Anterior cingulate cortex (tissue), 58 donors: ENCODE results near the gene LMAN1L.

ENCODE experiments used
- DNase-seq, 58 donors: peaks; one replicate each; lab custom pipeline; 2025; lab: John Stamatoyannopoulos, UW

LMAN1L gene

DNA sequence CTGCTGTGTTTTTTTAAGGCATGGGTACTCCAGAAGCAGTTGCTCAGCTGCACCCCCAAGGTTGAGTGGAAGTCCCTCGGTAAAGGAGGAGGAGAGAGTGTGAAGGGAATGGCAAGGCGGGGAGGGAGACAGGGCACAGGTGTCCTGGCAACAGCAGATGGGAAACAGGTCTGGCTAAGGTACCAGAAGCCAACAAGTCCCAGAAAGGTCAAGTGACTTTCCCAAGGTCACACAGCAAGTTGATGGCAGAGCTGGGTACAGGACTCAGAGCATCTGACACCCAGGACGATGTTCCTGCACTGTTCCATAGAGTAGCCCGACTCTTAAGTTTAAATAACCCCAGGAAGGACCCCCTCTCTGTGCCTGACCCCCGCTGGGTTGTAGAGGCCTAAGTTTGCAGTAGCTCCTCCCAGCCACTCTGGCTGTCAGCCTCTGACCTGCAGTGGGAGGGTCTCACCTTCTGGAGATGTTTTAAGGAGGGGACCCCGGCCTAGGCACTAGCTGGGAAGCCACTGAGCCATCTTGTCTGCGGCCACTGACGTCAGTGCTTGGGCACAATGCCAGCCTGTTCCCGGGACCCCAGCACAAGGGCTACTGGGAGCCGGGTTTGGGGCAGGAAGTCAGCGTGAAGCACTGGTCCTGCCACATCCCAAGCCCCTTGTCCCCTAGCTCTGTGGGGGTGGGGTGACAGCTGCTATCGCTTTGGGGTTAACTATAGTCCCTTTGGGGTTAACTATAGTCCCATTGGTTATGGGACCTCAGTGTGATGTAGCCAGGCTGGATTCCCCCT, 20.2 kb upstream of the LMAN1L start:
- DNase-seq: peak in 1 of 58 donors; percentile 61

DNA sequence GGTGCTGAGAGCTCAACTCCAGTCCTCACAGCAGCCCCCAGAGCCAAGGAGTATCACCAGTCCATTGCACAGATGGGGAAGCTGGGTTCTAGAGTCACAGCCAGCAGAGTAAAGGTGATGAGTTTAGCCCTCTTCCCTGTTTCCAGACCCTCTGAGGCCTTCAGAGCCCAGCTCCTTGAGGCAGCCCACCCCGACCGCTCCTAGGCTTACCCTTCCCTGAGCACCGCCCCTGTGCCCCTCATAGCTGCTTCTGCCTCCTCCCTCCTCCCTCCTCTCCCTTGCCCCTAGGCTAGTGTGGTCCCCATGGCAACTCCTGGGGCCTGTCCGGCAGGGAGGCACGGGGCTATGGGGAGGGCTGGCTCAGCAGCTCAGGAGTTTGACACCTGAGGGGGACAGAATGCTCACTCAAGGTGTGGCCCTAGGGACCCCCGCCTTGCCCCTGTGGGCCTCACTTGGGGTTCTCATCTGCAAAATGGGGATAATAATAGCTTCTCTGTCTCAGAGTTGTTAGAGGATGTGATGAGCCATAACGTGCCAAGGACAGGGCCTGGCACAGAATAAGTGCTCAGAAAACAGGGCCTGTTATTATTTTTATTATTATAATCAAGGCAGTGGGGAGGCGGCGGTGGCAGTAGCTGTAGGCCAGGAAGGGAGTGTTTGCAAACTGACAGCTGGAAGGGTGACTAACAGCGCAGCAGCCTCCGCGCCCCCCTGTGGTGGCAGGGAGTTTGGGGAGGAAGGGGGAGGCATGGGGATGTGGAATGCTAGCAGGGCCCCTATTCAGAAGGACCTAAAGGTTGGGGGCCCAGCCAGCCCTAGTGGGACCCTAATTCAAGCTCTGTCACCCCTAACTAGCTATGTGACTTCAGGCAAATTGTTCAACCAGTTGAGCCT, 19.3 kb upstream of the LMAN1L start:
- DNase-seq: peak in 1 of 58 donors; percentile 23

DNA sequence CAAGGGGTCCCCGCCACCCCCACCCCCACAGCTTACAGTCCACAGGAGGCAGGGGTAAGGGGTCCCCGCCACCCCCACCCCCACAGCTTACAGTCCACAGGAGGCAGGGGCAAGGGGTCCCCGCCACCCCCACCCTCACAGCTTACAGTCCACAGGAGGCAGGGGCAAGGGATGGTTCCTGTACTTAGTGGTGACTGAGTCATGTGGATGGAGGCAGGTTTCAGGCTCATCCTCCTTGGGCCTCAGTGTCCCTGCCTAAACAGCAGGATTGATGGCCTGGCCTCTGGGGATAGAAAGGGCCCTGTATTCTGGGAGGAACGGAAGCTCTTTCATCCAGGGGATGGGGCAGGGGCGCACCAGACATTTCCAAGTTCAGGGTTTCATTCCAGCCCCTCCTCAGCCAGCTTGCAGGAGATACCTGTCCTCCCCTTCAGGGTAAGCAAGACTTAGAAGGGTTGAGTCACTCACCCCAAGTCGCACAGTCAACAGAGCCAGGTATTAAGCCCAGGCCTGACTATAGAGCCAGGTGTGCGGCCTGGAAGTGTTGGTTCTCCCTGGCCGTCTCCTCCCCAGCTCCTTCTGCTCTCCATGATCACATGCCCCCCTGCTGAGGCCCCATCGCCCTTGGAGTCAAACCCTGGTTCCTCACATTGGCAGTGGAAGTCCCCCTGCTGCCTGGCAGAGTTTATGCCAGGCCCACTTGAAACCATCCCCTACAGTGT, 18.2 kb upstream of the LMAN1L start:
- DNase-seq: no peak

DNA sequence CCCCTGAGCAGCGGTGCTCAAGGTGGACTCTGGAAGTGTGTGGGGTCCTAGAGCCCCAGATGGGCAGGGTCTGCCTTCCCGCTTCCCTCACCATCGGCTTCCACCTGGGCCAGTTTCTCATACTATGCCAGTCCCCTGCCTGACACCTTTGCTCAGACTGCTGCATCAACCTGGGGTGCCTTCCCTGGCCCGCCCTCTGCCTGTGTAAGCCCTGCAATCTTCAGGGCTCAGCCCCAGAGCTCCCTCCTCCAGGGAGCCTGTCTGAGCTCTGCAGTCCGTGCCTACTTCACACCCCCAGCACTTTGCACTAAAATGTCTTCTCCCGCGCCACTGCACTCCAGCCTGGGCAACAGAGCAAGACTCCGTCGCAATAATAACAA, 17.7 kb upstream of the LMAN1L start:
- no peak for DNase-seq

DNA sequence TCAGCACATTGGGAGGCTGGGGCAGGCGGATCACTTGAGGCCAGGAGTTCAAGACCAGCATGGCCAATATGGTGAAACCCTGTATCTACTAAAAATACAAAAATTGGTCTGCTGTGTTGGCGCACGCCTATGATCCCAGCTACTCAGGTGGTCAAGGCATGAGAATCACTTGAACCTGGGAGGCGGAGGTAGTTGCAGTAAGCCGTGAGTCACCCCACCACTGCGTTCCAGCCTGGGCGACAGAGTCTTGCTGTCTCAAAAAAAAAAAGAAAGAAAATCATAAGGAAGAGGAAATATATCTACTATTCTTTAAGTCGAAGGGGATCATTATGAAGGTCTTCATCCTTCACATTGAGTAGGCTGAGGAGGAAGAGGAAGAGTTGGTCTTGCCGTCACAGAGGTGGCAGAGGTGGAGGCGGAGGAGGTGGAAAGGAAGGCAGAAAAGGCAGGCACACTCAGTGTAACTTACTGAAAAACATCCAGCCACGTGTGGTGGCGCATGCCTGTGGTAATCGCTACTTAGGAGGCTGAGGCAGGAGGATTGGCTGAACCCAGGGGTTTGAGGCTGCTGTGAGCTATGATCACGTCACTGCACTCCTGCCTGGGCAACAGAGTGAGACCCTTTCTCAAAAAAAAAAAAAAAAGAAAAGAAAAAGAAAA, 16.5 kb upstream of the LMAN1L start:
- no peak for DNase-seq

DNA sequence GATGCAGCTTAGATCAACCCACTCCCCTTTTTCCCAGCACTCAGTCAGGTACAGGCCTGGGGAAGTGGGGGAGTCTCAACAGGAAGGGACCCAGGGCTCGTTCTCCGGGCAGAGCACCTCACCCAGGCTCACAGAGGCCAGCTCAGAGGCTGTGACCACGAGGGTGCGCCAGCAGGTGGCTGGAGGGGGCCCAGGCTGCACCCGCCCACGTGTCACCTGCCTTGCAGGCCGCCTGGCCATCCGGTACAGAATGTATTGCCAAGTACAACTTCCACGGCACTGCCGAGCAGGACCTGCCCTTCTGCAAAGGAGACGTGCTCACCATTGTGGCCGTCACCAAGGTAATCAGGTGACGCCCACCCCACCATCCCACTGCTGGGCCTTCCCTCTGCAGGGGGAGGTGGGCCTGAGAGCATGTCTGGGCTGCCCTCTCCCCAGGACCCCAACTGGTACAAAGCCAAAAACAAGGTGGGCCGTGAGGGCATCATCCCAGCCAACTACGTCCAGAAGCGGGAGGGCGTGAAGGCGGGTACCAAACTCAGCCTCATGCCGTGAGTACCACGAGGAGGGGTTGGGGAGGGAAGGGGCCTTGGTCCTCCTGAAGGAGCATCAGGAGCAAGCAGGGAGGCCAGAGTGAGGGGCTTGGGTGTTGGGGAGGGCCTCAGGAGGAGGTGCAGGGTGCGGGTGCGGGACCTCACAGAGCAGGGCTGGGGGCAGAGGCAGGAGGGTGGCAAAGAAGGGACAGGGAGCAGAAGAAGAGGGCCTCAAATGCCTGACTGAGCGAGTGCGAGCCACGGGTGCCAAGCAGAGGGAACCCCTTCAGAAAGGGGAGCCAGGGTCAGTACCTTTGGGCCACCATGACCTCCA, 14.0 kb upstream of the LMAN1L start:
- no peak for DNase-seq

DNA sequence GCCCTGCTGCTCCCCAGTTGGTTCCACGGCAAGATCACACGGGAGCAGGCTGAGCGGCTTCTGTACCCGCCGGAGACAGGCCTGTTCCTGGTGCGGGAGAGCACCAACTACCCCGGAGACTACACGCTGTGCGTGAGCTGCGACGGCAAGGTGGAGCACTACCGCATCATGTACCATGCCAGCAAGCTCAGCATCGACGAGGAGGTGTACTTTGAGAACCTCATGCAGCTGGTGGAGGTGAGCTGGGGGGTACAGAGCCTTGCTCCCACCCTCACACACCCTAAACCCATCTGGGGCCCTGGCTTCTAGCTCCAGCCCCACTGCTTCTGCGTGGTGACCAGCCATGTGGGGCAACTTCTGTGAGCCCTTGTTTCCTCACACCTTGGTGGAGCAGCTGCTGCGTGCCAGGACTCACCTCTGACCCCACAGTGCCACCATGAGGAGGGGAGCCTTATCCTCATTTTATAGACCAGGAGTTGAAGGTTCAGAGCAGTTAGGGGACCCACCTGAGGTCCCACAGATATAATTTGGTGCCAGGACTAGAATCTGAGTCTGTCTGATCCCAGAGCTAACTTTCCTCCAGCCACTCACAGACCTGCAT, 13.3 kb upstream of the LMAN1L start:
- DNase-seq: no peak

DNA sequence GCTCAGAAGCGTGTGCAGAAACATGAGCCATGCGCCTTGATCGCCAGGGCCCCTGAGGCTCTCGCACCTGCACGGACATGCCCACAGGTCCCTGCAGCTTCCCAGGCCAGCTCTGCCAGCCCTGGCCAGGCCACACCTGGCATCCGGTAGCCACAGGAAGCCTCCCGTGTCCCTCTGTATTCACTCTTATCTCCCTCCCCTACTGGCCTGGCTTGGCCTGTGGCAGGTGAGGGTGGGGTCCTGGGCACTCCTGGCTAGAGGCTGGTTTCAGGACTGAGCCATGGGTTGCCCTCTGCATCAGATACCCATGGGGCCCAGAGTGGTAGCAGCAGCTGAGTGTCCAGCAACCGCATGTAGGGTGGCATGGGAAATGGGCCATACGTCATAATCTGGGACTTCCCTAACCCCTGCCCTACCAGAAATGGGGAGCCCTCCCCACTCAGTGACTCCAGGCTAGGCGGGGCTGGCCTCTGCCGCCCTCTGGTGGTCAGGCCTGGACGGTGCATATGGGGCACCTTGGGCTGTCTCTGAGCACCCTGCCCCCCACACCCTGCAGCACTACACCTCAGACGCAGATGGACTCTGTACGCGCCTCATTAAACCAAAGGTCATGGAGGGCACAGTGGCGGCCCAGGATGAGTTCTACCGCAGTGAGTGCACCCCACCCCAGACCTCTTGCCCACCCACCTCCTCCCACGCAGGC, 12.6 kb upstream of the LMAN1L start:
- DNase-seq: peak in 52 of 58 donors; percentile 8 to 76 (median 46)

DNA sequence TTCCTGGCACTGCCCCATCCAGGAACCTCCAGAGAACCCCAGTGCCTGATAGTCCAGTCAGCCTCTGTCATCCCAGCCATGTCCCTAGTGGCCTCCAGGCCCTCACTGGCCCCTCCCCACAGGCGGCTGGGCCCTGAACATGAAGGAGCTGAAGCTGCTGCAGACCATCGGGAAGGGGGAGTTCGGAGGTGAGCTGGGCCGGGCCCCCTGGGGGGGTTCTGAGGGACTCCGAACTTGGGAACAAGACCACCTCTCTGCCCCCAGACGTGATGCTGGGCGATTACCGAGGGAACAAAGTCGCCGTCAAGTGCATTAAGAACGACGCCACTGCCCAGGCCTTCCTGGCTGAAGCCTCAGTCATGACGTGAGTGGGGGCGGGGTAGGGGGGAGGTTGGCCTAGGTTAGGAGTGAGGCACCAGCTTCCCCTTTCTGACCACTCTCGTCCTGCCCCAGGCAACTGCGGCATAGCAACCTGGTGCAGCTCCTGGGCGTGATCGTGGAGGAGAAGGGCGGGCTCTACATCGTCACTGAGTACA, 12.0 kb upstream of the LMAN1L start:
- DNase-seq: peak in 1 of 58 donors; percentile 16

DNA sequence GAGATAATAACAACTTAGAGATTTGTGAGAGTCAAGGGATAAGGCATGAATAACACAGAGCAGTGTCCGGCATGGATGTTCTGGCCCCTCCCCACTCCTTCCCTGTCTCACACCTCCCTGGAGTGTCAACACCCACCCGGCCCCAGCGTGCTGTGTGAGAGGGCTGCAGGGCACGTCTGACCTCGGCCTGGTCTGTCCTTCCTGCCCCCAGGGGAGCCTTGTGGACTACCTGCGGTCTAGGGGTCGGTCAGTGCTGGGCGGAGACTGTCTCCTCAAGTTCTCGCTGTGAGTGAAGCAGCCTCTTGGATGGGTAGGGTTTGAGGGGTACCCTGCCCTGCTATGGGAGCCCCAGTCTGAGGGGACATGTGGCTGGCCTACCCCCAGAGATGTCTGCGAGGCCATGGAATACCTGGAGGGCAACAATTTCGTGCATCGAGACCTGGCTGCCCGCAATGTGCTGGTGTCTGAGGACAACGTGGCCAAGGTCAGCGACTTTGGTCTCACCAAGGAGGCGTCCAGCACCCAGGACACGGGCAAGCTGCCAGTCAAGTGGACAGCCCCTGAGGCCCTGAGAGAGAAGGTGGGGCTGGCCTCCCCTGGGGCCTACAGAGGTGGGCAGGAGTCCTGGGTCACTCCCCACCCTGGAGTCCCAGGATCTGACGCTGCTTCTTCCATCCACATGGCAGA, 11.2 kb upstream of the LMAN1L start:
- DNase-seq: no peak

DNA sequence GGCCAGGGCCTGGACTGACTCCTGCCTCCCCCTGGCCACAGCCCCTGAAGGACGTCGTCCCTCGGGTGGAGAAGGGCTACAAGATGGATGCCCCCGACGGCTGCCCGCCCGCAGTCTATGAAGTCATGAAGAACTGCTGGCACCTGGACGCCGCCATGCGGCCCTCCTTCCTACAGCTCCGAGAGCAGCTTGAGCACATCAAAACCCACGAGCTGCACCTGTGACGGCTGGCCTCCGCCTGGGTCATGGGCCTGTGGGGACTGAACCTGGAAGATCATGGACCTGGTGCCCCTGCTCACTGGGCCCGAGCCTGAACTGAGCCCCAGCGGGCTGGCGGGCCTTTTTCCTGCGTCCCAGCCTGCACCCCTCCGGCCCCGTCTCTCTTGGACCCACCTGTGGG, 10.3 kb upstream of the LMAN1L start:
- DNase-seq: no peak

DNA sequence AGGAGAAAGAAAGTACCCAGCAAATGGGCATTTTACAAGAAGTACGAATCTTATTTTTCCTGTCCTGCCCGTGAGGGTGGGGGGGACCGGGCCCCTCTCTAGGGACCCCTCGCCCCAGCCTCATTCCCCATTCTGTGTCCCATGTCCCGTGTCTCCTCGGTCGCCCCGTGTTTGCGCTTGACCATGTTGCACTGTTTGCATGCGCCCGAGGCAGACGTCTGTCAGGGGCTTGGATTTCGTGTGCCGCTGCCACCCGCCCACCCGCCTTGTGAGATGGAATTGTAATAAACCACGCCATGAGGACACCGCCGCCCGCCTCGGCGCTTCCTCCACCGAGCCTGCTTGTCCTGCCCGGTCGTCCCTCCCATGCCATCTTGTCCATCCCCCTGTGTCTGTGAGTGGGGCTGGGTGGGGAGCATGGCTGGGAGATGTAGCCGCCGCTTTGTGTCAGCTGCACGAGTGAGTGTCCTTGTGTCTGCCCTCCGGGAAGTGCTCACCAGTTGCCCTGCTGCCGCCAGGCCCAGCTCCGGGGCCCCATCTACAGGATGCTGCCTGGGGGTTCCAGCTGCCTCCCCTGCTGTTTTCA, 9.7 kb upstream of the LMAN1L start:
- DNase-seq: no peak

DNA sequence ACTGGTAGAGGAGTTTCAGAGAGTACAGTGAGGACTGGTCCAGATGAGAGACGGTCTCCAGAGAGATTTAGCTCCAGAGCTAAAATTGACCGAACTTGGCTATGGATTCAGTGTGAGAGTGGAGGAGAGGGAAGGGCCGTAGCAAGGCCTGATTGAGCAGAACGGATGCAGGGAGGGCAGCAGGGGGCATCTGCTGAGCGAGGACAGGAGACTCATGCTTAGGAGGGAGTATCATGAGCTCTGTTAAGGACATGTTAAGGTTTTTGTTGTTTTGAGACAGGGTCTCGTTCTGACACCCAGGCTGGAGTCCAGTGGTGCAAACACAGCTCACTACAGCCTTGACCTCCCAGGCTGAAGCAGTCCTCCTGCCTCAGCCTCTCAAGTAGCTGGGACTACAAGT, 7.7 kb upstream of the LMAN1L start:
- DNase-seq: no peak

DNA sequence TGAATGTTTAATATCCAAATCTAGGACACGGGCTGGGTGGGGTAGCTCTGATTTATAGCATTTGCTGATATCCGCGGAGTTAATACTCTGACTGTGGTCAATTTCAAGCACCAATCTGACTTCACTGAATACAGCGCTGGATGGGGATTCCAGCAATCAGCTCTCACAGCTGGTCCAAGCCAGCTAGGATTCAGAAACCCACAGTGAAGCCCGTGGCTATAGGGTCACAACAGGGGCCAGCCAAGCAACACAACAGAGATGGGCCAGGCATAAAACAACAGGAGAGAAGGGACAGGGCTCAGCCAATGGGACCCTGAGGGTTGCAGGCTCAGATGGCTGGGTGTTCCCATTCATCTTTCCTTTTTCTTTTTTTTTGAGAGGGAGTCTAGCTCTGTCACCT, 5.4 kb upstream of the LMAN1L start:
- no peak for DNase-seq

DNA sequence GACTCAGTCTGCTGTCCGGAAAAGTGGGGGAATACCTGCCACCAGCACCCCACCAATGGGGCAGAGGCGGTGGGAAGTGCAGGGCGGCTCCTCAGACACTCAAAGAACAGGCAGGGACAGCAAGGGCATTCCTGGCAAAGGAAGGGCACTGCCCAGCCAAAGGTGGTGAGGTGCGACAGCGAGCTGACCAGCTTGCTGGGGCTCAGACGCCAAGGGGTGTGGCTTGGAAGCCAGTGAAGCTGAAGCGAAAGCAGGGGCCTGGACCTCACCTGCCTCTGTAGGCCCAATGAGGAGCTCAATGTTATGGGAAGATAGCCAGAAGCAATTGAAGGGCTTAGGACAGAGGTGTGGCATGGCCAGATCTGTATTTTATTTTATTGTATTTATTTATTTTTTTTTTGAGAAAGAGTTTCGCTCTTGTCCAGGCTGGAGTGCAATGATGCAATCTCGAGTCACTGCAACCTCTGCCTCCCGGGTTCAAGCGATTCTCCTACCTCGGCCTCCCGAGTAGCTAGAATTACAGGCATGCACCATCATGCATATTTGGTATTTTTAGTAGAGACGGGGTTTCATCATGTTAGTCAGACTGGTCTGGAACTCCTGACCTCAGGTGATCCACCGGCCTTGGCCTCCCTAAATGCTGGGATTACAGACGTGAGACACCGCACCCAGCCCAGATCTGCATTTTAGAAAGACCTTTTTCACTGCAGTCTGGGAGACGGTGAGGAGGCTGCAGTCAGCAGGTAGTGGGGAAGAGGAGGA, 4.4 kb upstream of the LMAN1L start:
- DNase-seq: no peak

DNA sequence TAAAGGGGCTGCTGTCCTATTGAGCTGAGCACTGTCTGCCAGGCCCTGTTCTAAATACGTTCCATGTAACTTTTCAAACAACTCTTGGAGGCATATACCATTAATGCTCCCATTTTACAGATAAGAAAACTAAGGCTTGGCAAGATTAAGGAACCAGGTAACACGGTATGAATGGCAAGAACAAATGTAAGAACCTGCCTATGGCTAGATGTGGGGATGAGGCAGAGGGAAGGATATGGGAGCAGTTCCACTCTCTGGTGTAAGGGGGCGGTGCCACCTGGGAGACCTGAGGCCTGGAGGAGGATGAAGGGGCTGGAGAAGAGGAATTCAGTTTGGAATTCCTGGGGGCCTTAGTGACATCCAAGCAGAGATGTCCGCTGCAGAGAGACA, 3.8 kb upstream of the LMAN1L start:
- DNase-seq: no peak

DNA sequence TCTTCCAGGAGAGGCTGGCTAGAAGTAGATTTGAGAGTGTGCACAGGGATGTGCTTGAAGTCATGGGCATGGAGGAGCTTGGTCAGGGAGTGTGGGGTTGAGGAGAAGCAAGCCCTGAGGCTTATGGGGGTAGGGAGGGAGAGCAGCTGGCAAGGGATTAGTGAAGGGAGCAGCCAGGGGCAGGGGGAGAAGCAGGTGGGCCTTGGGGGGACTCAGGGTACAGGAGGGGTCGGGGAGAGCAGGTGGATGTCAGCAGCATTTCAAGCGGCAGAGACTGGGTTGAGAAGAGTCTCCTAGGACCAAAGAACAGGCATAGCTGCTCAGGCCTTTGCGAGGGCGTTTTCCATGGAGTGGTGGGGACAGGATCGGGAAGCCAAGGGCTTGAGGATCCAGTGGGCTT, 3.4 kb upstream of the LMAN1L start:
- no peak for DNase-seq
